HCEC 1CT (cell line): ENCODE data around the gene CD302.
"Not testable (repeated sequence)": the region's sequence is repeated elsewhere in the genome, so short reads cannot be mapped to it uniquely, and the experiment has no call there.

ENCODE experiments used
- DNase-seq: peaks from one replicate; pipeline ENCODE4 v3.0.0-alpha.2; 2017

The CD302 gene

GRCh38 chr2:159792599-159792998 lies 5.4 kb downstream of the CD302 start:
- no peak for DNase-seq

DNA sequence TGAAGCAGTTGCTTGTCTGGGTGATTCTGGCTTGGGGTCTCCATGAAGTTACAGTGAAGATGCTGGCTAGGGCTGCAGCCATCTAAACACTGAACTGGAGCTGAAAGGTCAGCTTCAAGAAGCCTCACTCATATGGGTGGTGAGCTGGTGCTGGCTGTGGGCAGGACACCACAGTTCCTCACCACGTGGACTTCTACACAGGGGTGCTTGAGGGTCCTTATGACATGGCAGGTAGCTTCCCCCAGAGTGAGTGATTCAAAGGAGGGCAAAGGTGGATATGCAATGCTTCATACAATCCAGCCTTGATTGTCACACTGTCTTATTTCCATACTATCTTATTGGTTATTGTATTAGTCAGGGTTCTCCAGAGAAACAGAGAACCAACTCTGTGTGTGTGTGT lies 6.0 kb downstream of the CD302 start:
- no peak for DNase-seq

DNA sequence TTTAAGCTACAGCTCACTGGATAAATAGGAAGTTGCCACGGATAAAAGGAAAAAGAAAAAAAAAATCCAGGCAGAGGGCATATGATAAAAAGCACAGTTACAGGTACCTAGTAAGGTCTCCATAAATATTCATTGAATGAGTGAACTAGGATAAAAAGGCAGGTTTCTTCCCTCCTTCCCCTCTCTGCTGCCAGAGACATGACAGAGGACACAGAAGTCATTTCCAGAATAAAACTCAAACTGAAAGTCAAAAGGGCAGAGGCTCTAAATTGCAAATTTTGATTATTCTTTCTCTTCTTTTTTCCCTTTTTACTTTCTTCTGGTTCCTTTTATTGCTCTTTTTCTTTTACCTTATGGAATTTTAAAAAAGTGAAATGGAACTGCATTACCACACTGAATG lies 7.7 kb downstream of the CD302 start:
- DNase-seq = no peak

- no peak for DNase-seq
Measured at GRCh38 chr2:159788253-159788652, 9.8 kb downstream of the CD302 start.

DNA sequence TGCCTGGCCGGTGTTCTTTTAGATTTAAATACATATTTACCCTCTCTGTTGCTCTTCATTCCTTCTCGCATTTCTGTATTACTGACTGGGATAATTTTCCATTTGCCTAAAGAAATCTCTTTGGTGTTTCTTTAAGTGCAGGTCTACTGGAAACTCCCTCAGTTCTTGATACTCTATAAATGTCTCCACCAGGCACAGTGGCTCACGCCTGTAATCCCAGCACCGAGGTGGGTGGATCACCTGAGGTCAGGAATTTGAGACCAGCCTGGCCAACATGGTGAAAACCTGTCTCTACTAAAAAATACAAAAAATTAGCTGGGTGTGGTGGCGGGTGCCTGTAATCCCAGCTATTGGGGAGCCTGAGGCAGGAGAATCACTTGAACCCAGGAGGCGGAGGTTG lies 10.4 kb downstream of the CD302 start:
- DNase-seq = not testable (repeated sequence)

- DNase-seq = no peak
Measured at GRCh38 chr2:159786938-159787337, 11.1 kb downstream of the CD302 start.

- no peak for DNase-seq
Measured at GRCh38 chr2:159785195-159785594, 12.8 kb downstream of the CD302 start.

- not testable (repeated sequence) for DNase-seq
Measured at GRCh38 chr2:159784744-159785143, 13.3 kb downstream of the CD302 start.

DNA sequence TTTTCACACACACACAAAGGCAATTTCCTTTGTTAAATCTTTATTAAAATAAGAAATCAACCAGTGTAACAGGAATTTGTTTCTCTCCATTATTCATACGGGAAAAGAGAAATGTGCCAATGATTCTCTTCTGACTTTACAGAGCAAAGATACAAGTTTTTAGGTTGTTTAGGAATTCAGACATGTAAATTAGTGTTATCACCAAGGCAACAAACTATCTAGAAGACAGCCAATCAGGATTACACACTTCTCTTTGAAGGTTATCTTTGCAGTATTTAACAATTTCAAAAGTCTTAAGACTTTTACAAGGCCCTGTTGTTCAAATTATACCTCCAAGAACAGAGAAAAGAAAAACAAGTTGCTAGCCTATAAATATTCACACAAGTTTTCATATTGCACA lies 14.5 kb downstream of the CD302 start:
- DNase-seq = no peak

GRCh38 chr2:159776321-159776720 lies 21.7 kb downstream of the CD302 start:
- DNase-seq = no peak

DNA sequence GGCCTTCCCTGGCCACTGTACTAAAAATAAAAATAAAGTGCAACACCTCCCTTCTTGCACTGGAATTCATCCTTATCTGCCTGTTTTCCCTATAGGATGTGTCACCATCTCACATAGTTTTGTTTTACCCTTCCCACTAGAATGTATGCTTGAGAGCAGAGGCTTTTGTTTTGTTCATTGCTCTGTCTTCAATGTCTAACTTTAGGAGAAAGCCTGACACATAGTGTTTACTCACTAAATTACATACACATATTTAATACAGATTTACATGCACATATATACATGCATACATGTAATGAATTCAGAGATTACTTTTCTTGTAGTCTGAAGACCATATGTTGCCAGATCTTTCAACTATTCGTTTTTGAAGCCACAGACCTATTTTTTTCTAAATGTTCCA lies 23.0 kb downstream of the CD302 start:
- no peak for DNase-seq

- no peak for DNase-seq
Measured at GRCh38 chr2:159774370-159774990, 23.5 kb downstream of the CD302 start.

- DNase-seq = no peak
Measured at GRCh38 chr2:159773886-159774285, 24.1 kb downstream of the CD302 start.

GRCh38 chr2:159773426-159773825 lies 24.6 kb downstream of the CD302 start:
- DNase-seq = no peak

- no peak for DNase-seq
Measured at GRCh38 chr2:159769147-159769546, 28.9 kb downstream of the CD302 start.

GRCh38 chr2:159762075-159762474 lies 35.9 kb downstream of the CD302 start:
- no peak for DNase-seq

DNA sequence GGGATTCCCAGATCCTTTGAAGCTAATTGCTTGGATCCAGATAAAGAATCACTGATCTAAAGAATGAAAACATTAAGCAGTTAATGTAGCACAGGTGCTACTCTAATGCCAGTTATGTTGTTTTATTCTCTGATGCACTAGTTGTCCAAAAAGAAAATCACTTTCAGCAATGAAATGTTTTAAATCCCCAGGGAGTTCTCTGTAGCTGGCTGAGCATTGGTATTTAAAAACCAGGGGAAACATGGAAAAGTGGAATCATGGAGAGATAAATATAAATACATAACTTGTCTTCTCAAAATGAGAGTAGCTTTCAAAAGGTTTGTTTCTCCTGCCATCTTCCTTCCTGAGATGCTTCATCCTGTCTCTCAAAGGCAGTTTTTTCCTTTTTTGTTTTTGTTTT lies 37.7 kb downstream of the CD302 start:
- DNase-seq = no peak

GRCh38 chr2:159759577-159759976 lies 38.4 kb downstream of the CD302 start:
- no peak for DNase-seq

- no peak for DNase-seq
Measured at GRCh38 chr2:159758686-159759085, 39.3 kb downstream of the CD302 start.

- DNase-seq = no peak
Measured at GRCh38 chr2:159758239-159758638, 39.8 kb downstream of the CD302 start.

DNA sequence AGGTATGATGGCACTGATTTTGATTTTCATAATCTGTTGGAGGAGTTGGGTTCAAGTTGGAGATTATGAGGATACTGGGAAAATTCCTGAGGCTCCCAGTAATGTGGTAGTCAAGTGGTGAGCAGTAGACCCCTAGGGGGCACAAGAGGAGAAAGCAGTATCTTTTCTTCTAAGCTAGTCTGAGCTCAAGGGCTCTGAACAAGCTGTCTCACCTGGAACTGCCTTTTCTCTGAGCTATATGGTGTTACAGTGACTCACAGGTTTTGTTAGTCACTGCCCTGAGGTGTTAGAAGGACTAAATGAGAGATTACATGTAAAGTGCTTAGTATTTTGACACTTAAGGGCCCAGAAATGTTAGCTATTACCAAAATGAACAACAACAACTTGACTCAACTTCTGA lies 42.2 kb downstream of the CD302 start:
- peak; percentile 40 for DNase-seq

GRCh38 chr2:159755014-159755413 lies 43.0 kb downstream of the CD302 start:
- DNase-seq = no peak

DNA sequence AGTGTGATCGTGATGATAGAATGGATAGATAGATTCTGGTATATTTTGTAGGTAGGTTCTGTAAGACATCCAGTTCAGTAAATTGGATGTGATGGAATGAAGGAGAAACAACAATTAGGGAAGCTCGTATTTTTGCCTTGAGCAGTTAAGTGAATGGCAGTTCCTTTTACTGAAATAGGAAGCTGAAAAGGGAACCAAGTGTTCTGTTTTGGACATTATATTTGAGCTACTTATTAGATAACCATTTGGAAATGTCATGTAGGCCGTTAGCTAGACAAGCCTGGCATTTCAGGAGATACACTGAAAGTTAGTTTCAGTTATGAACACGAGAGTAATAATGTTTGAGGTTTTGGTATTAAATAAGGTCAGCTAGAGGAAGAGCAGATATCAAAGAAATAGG lies 44.2 kb downstream of the CD302 start:
- no peak for DNase-seq

GRCh38 chr2:159750873-159751272 lies 47.1 kb downstream of the CD302 start:
- DNase-seq = no peak

- DNase-seq = no peak
Measured at GRCh38 chr2:159748089-159748488, 49.9 kb downstream of the CD302 start.

- DNase-seq = not testable (repeated sequence)
Measured at GRCh38 chr2:159745237-159745636, 52.8 kb downstream of the CD302 start.
